ENCODE measurements around the gene FIBIN.
"Not testable (repeated sequence)": the region's sequence is repeated elsewhere in the genome, so short reads cannot be mapped to it uniquely, and the experiment has no call there.

The FIBIN gene

DNA sequence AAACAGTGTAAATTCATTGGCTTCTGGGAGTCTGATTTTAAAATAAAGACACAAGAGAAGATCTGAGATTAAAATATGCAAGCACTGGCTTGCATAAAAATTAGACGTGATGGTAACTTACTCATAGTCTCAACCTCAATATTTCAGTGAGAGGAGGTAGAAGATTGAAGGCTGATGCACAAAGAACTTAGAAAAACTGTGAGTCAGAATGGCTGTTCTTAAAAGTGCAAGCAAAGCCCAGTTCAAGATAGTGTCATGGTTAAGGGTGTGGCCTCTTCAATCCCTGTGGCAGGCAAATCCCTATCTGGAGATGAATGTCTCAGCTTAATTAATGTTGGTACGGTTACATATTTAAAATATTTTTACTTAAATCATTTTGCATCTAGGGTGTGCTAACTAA, 33.6 kb upstream of the FIBIN start:
- Histone ChIP-seq H2BK120ac (ENCODE audit: insufficient read depth, low read length, poor library complexity) (no peak overlapping the region), H2BK12ac (ENCODE audit: low read length) (no peak overlapping the region), H4K8ac (ENCODE audit: low read depth, low read length) (no peak overlapping the region), H3K9me3 (ENCODE audit: insufficient read depth, low read depth, low read length) (no peaks in the 10 kb centered on the region), H3K36me3 (ENCODE audit: control insufficient read depth in 1 of 2, insufficient read depth in 2 of 2, low read length in 2 of 2) (no peaks in the 10 kb centered on the region), H3K18ac (ENCODE audit: low read length) (no peak overlapping the region), H3K79me2 (ENCODE audit: control insufficient read depth, insufficient read depth, low read length, poor library complexity) (no peaks in the 10 kb centered on the region), H3K23ac (ENCODE audit: low read length) (no peak overlapping the region), H3K4me1 (ENCODE audit: control insufficient read depth in 1 of 2, insufficient read depth in 2 of 2, low read length in 2 of 2) (no peaks in the 10 kb centered on the region), H3K4me3 (ENCODE audit: low read depth, low read length) (no peak overlapping the region), H3K79me1 (ENCODE audit: low read length) (no peaks in the 10 kb centered on the region), H3K9ac (ENCODE audit: low read length) (no peak overlapping the region), H4K12ac (ENCODE audit: low read depth, low read length) (no peak overlapping the region), H2AK5ac (ENCODE audit: low read length) (no peak overlapping the region), H3K14ac (ENCODE audit: low read length) (no peak overlapping the region), H3K27ac (ENCODE audit: low read depth, low read length) (no peak overlapping the region), H3K4ac (ENCODE audit: low read depth, low read length) (no peak overlapping the region), H3K27me3 (ENCODE audit: insufficient read depth, low read length) (no peaks in the 10 kb centered on the region), H2AFZ (ENCODE audit: insufficient read depth, low read length, poor library complexity) (no peak overlapping the region), H3K4me2 (ENCODE audit: low read length) (no peak overlapping the region), H2BK5ac (ENCODE audit: low read depth, low read length, poor library complexity) (no peak overlapping the region), H4K91ac (ENCODE audit: low read depth, low read length) (no peak overlapping the region)
- DNase-seq = no peak
- no CpG with 5 or more reads among the region's 2 CpGs for WGBS (ENCODE audit: extremely low coverage, insufficient coverage, insufficient read length)

- no peak overlapping the region for H2BK120ac ChIP-seq (ENCODE audit: insufficient read depth, low read length, poor library complexity)
Measured at GRCh38 chr11:26963764-26964163, 30.1 kb upstream of the FIBIN start.

GRCh38 chr11:26964339-26964738, 29.6 kb upstream of the FIBIN start:
- H3K4ac ChIP-seq (ENCODE audit: low read depth, low read length) = no peak overlapping the region
- WGBS (ENCODE audit: extremely low coverage, insufficient coverage, insufficient read length) = no CpG with 5 or more reads among the region's 3 CpGs
- H4K91ac ChIP-seq (ENCODE audit: low read depth, low read length) = no peak overlapping the region
- H2BK12ac ChIP-seq (ENCODE audit: low read length) = no peak overlapping the region
- H4K12ac ChIP-seq (ENCODE audit: low read depth, low read length) = no peak overlapping the region
- no peaks in the 10 kb centered on the region for H3K36me3 ChIP-seq (ENCODE audit: control insufficient read depth in 1 of 2, insufficient read depth in 2 of 2, low read length in 2 of 2)
- no peak overlapping the region for H2BK120ac ChIP-seq (ENCODE audit: insufficient read depth, low read length, poor library complexity)
- H2AFZ ChIP-seq (ENCODE audit: insufficient read depth, low read length, poor library complexity) = no peak overlapping the region
- H2BK5ac ChIP-seq (ENCODE audit: low read depth, low read length, poor library complexity) = no peak overlapping the region
- no peak overlapping the region for H3K27ac ChIP-seq (ENCODE audit: low read depth, low read length)
- H3K79me1 ChIP-seq (ENCODE audit: low read length) = no peaks in the 10 kb centered on the region
- no peaks in the 10 kb centered on the region for H3K79me2 ChIP-seq (ENCODE audit: control insufficient read depth, insufficient read depth, low read length, poor library complexity)
- H3K4me2 ChIP-seq (ENCODE audit: low read length) = no peak overlapping the region
- H3K9me3 ChIP-seq (ENCODE audit: insufficient read depth, low read depth, low read length) = no peaks in the 10 kb centered on the region
- DNase-seq = no peak
- no peaks in the 10 kb centered on the region for H3K27me3 ChIP-seq (ENCODE audit: insufficient read depth, low read length)
- H3K14ac ChIP-seq (ENCODE audit: low read length) = no peak overlapping the region
- no peak overlapping the region for H2AK5ac ChIP-seq (ENCODE audit: low read length)
- H3K4me3 ChIP-seq (ENCODE audit: low read depth, low read length) = no peak overlapping the region
- H3K9ac ChIP-seq (ENCODE audit: low read length) = no peak overlapping the region
- no peak overlapping the region for H4K8ac ChIP-seq (ENCODE audit: low read depth, low read length)
- H3K18ac ChIP-seq (ENCODE audit: low read length) = no peak overlapping the region
- no peaks in the 10 kb centered on the region for H3K4me1 ChIP-seq (ENCODE audit: control insufficient read depth in 1 of 2, insufficient read depth in 2 of 2, low read length in 2 of 2)
- H3K23ac ChIP-seq (ENCODE audit: low read length) = no peak overlapping the region

More at GRCh38 chr11:26963764-26964163, 30.1 kb upstream of the FIBIN start:
- Histone ChIP-seq H2BK5ac (ENCODE audit: low read depth, low read length, poor library complexity) (no peak overlapping the region), H2BK12ac (ENCODE audit: low read length) (no peak overlapping the region), H2AFZ (ENCODE audit: insufficient read depth, low read length, poor library complexity) (no peak overlapping the region), H3K79me1 (ENCODE audit: low read length) (no peaks in the 10 kb centered on the region), H3K18ac (ENCODE audit: low read length) (no peak overlapping the region), H3K9me3 (ENCODE audit: insufficient read depth, low read depth, low read length) (no peaks in the 10 kb centered on the region), H3K27ac (ENCODE audit: low read depth, low read length) (no peak overlapping the region), H3K14ac (ENCODE audit: low read length) (no peak overlapping the region), H2AK5ac (ENCODE audit: low read length) (no peak overlapping the region), H3K4me3 (ENCODE audit: low read depth, low read length) (no peak overlapping the region), H3K4me2 (ENCODE audit: low read length) (no peak overlapping the region), H3K36me3 (ENCODE audit: control insufficient read depth in 1 of 2, insufficient read depth in 2 of 2, low read length in 2 of 2) (no peaks in the 10 kb centered on the region), H3K27me3 (ENCODE audit: insufficient read depth, low read length) (no peaks in the 10 kb centered on the region), H3K4me1 (ENCODE audit: control insufficient read depth in 1 of 2, insufficient read depth in 2 of 2, low read length in 2 of 2) (no peaks in the 10 kb centered on the region), H3K23ac (ENCODE audit: low read length) (no peak overlapping the region), H3K4ac (ENCODE audit: low read depth, low read length) (no peak overlapping the region), H4K8ac (ENCODE audit: low read depth, low read length) (no peak overlapping the region), H3K9ac (ENCODE audit: low read length) (no peak overlapping the region), H3K79me2 (ENCODE audit: control insufficient read depth, insufficient read depth, low read length, poor library complexity) (no peaks in the 10 kb centered on the region), H4K12ac (ENCODE audit: low read depth, low read length) (no peak overlapping the region), H4K91ac (ENCODE audit: low read depth, low read length) (no peak overlapping the region)
- no CpG with 5 or more reads among the region's 1 CpG for WGBS (ENCODE audit: extremely low coverage, insufficient coverage, insufficient read length)
- no peak for DNase-seq

GRCh38 chr11:26964847-26965485, 28.9 kb upstream of the FIBIN start:
- WGBS (ENCODE audit: extremely low coverage, insufficient coverage, insufficient read length) = no CpG with 5 or more reads among the region's 32 CpGs
- H3K14ac ChIP-seq (ENCODE audit: low read length); H3K4me3 ChIP-seq (ENCODE audit: low read depth, low read length); H3K9me3 ChIP-seq (ENCODE audit: insufficient read depth, low read depth, low read length); H2BK5ac ChIP-seq (ENCODE audit: low read depth, low read length, poor library complexity); H3K27ac ChIP-seq (ENCODE audit: low read depth, low read length); H3K4ac ChIP-seq (ENCODE audit: low read depth, low read length); H2BK120ac ChIP-seq (ENCODE audit: insufficient read depth, low read length, poor library complexity); H3K23ac ChIP-seq (ENCODE audit: low read length); H4K12ac ChIP-seq (ENCODE audit: low read depth, low read length); H3K9ac ChIP-seq (ENCODE audit: low read length); H3K36me3 ChIP-seq (ENCODE audit: control insufficient read depth in 1 of 2, insufficient read depth in 2 of 2, low read length in 2 of 2); H3K79me2 ChIP-seq (ENCODE audit: control insufficient read depth, insufficient read depth, low read length, poor library complexity); H2AK5ac ChIP-seq (ENCODE audit: low read length); H3K4me1 ChIP-seq (ENCODE audit: control insufficient read depth in 1 of 2, insufficient read depth in 2 of 2, low read length in 2 of 2); H3K27me3 ChIP-seq (ENCODE audit: insufficient read depth, low read length); H4K8ac ChIP-seq (ENCODE audit: low read depth, low read length); H3K4me2 ChIP-seq (ENCODE audit: low read length); H4K91ac ChIP-seq (ENCODE audit: low read depth, low read length); H2AFZ ChIP-seq (ENCODE audit: insufficient read depth, low read length, poor library complexity); H2BK12ac ChIP-seq (ENCODE audit: low read length); H3K79me1 ChIP-seq (ENCODE audit: low read length); H3K18ac ChIP-seq (ENCODE audit: low read length): not testable (repeated sequence)
- DNase-seq = peak in 1 of 2 donors; percentile 18
